Measurements from ENCODE around the gene PAQR5. TPM values are rescaled to one million over a fixed set of nuclear protein-coding genes. Genes with fewer than 3 reads are reported as not detected.
A peak's percentile ranks its signal among the peaks of the same experiment; 100 is the strongest.
"Not testable (repeated sequence)": the region's sequence is repeated elsewhere in the genome, so short reads cannot be mapped to it uniquely, and the experiment has no call there.

Gene PAQR5
- total RNA-seq, 1 experiment from 2014 or later: 8.6 TPM

DNA sequence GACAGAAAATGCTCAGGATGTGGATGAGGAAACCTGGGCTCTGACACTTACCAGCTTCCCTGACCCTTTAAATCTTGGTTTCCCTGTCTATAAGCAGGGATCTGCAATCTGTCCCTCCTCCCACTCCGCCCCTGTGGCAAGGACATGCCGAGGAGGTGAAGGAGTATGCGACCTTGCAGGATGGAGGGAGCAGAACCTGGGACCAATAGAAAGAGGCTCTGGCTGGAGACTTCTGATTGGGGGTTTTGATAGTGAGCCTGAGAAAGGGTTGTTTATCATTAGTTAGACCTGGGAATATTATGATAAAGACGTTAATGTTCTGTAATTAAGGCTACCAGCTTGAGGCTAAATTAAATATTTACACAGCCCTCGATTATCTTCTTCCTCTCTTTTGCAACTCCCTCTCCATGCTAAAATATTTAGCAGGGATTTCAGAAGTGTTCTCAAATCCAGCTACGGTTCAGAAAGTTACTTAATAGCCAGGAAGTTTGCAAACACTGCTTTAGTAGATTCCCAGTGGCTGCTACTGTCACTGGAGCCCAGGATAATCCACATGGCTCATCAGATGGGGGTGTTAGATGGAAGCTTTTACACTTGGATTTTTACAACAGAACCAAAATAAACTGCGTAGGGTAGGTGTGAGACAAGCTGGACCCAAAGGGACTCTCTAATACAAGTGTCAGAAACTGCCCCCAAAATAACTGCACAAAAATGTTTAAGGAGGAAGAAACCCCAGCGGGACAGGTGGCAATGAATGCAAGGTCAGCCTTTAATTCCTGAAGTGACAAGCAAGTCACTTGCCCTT is 9.2 kb upstream of the PAQR5 start:
- no peak for DNase-seq
- Histone ChIP-seq H3K9me3 (no peaks in the 10 kb centered on the region), H3K36me3 (no peaks in the 10 kb centered on the region), H3K27me3 (no peaks in the 10 kb centered on the region), H3K4me3 (no peak overlapping the region)

DNA sequence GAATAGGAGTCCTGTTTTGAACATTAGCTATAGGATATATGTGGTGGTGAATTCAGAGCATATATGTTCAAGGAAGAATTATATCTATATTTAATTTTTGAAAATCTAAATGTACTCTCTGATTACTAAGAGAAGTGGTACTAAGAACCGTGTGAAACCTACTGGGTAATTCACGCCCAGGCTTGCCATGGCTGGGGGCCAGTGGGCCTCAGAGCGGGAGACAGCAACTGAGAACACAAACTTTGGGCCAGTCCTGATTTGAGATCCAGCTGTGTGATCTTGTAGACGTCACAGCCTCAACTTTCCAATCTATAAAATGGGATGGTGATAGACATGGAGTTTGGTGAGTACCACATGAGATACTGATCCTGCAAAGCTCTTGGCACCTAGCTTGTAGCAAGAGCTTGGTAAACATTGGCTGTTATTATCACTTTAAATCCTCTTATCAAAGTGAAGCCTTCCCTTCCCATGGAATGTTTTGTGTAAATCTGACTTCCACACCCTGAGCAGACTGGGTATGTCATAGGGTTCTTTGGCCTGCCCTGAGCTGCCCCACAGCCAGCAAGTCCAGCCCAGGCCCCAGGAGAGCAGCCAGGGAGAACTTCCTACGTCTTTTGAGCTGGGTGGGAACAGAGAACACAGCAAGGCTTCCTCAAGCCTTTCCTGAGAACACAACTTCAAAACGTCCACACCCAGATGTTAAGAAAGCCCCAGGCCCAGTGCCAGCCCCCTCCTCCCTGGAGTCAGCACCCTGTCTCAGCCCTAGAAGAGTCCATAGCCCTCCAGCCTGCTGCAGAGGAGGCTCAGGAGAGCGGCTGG is 8.2 kb upstream of the PAQR5 start:
- H3K36me3 ChIP-seq: no peaks in the 10 kb centered on the region
- no peaks in the 10 kb centered on the region for H3K27me3 ChIP-seq
- H3K4me3 ChIP-seq: no peak overlapping the region
- no peaks in the 10 kb centered on the region for H3K9me3 ChIP-seq
- no peak for DNase-seq

DNA sequence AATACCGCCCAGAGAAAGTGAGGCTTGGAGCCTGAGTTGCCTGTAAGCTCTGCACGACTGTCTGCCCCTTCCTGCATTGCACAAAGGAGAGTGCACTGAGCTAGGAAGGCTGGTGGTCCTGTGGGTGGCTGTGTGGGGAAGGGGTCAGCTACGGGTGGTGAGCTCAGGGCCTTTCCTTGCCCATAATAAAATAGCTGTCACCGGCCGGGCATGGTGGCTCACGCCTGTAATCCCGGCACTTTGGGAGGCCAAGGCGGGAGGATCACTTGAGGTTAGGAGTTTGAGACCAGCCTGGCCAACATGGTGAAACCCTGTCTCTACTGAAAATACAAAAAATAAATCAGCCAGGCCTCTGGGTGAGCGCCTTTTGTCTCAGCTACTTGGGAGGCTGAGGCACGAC is 7.1 kb upstream of the PAQR5 start:
- not testable (repeated sequence) for DNase-seq, H3K36me3 ChIP-seq, H3K9me3 ChIP-seq, H3K4me3 ChIP-seq, H3K27me3 ChIP-seq

DNA sequence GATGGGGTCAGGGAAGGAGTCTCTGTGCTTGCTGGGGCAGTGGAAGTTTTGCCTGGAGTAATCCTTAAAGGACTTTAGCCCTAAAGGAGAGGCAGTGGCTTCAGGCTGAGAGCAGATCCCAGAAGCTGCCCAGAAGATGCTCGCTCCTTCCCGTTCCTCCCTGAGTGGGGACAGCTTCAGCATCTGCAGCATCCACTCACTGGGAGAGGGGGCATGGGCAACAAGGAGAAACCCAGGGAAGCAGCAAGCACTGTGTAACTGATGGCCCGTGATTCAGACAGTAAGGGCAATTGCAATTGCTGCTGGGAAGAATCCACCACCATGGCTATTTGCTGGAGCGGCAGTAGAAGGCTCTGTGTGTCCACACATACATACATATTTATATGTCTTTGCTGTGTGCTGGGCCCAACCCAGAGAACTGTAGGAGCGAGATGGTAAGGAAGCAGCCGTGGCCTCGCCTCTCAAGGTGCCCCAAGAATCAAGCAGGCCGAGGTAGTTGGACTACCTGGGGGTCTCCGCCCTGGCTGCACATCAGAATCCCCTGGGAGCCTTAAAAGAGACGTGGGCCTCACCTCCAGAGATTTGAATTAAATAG is 5.8 kb upstream of the PAQR5 start:
- DNase-seq: no peak
- no peaks in the 10 kb centered on the region for H3K9me3 ChIP-seq
- no peak overlapping the region for H3K4me3 ChIP-seq
- no peaks in the 10 kb centered on the region for H3K36me3 ChIP-seq
- no peaks in the 10 kb centered on the region for H3K27me3 ChIP-seq

DNA sequence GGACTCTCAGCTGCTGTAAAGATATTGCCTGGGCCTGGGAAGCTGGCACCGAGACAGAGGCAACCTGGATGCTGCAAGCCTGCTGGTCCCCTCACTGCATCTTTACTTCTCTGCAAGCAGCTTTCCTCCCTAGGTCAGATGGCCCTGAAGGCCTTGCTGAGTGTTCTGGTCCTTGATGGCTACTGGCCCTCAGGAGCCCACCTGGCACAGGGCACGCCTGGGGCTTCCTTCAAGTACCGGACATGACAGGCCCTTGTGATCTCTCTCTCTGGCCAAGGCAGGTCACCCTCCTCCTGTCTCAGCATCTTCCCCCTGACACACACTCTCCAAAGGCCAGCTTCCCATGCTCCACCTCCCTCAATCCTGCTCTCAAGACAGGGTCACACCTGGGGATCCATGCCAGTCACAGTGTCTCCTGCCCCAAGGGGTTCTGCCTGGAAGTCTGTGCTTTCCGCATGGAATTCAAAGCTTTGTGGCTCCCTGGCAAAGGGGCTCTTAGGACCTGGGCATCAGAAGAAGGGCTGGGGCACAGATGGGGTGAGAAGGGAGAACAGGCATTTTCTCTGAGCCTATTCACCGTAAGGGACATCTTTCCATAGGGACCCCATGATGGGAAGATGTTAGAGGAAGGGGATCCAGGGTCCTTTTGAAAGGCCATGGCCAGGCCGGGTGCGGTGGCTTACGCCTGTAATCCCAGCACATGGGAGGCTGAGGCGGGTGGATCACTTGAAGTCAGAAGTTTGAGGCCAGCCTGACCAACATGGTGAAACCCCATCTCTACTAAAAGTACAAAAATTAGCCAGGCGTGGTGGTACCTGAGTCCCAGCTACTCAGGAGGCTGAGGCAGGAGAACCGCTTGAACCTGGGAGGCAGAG is 4.7 kb upstream of the PAQR5 start:
- no peaks in the 10 kb centered on the region for H3K9me3 ChIP-seq
- H3K27me3 ChIP-seq: no peaks in the 10 kb centered on the region
- no peak for DNase-seq
- H3K4me3 ChIP-seq: no peak overlapping the region
- no peaks in the 10 kb centered on the region for H3K36me3 ChIP-seq

DNA sequence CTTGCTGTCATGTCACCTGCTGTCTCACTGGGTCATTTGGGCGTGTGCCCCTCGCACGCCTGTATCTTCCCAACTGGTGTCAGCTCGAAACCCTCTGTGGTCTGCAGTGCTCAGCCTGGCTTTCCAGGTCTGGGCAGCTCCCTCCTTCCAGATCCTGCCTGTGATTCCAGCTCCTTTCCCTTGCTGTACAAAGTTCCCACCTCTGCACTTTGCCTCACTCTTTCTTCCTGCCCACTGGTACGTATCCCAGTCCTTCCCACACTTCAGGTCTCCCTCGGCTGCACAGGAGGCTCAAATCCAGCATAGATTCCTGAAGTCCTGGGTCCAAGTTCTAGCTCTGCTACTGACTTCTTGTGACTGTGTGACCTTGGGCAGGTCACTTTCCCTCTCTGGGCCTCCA is 2.1 kb upstream of the PAQR5 start:
- Histone ChIP-seq H3K9me3 (no peaks in the 10 kb centered on the region), H3K27me3 (no peaks in the 10 kb centered on the region), H3K36me3 (0 out of 2 replicates have a peak, but pooled peaks cover 2% of the 10 kb centered on the region), H3K4me3 (no peak overlapping the region)
- DNase-seq: no peak

DNA sequence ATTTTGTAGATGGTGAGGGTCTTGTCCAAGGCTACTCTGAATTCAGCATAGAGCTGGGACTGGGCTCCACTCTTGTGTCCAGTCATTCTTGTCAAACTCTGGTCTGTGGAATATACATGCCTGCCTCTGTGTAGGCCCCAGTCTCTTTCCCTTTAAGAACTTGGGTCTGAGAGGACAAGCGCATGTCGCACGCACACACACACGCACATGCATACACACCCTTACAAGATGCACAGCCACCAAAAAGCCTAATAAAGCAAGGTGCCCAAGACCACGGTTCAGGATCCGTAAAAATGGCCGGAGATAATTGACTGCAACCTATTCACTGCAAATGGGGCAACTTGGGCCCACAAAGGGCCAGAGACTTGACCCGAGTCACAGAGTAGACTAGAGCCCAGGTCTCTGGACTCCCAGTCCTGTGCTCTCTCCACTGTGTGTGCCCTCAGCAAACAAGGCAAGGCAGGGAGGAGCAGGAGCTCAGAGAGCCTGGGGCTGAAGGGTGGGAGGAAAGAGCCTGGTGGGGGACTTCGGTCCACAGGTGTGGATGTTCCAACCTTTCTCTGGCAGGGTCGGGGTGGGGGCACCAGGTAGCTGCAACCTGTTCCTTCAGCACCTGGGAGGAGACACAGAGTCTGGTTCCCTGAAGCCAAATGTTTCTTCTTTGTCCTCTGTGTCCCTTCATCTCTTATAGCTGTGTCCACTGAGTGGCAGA is 914 bp upstream of the PAQR5 start:
- no peak overlapping the region for H3K4me3 ChIP-seq
- H3K27me3 ChIP-seq: no peaks in the 10 kb centered on the region
- no peak for DNase-seq
- no peaks in the 10 kb centered on the region for H3K9me3 ChIP-seq
- H3K36me3 ChIP-seq: 0 out of 2 replicates have a peak, but pooled peaks cover 2% of the 10 kb centered on the region

DNA sequence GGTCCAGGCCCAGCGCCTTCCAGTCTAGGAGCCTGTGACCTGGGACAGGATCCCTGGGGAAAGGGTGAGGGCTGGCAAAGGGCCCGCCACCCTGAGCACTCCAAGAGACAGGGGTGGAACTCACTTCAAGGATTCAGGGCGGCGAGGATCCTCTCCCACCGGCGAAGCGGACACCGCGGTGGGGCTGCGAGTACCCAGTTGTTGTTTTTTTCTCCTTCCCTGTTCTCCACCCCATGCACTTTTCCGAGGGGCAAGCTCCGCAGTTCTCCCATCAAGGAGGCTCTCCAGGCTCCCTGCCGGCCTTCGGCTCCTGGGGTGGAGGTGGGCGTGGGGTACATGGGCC is 387 bp upstream of the PAQR5 start:
- H3K36me3 ChIP-seq: 0 out of 2 replicates have a peak, but pooled peaks cover 2% of the 10 kb centered on the region
- no peaks in the 10 kb centered on the region for H3K9me3 ChIP-seq
- no peaks in the 10 kb centered on the region for H3K27me3 ChIP-seq
- H3K4me3 ChIP-seq: peak overlapping the region; percentile 55
- DNase-seq: no peak

DNA sequence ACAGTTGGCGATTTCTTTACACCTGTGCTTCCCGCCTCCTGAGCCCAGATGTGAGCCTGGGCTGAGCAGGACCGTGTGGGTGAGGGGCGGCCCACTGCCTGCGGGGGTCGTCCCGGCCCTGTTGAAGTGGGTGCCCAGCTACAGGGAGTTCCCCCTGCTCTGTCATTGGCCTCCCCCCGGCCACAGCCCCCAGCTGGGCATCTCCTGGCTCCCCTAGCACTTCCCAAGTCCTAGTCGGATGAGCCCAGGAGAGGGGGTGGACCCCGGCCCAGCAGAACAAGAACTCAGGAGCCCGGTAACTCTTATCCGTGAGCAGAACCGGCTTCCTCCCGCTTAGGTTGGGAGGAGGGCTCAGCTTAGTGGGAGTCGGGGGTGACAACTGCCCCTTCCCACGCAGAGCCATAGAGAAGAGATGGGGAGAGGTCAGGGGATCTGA is 757 bp downstream of the PAQR5 start:
- Histone ChIP-seq H3K36me3 (peaks cover 2% of the 10 kb centered on the region; the same call in 1 of the 2 replicates), H3K9me3 (no peaks in the 10 kb centered on the region), H3K27me3 (no peaks in the 10 kb centered on the region), H3K4me3 (peak overlapping the region; percentile 55)
- DNase-seq: no peak

DNA sequence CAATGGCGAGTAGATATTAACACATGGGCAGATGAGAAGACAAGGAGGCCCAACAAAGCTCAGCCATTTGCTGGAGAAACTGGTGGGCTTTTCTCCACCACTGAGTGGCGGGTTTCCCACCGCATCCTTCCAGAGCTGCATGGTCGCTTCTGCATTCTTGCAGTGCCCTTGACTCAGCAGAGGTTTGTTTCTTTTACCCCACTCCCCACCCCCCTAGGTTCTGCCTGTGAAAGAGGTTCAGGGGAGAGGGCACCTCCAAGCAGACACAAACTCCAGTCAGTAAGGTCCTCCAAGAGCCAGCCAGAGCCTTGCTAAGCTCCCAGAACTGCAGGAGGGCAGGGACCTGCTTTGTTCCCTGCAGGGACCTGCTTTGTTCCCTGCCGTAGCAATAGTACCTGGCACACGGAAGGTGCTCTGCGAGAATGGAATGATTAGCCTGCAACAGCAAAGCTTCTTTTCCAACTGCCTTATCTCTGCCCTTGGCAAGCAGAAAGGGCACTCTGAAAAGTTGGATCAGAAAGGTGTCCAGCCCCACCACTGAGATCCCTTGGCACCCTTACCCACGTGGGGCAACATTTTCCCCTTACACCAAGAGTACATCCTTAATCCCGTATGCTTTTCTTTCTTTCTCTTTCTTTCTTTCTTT is 1.4 kb downstream of the PAQR5 start:
- H3K27me3 ChIP-seq: no peaks in the 10 kb centered on the region
- H3K9me3 ChIP-seq: no peaks in the 10 kb centered on the region
- peaks cover 7% of the 10 kb centered on the region for H3K36me3 ChIP-seq
- no peak for DNase-seq
- H3K4me3 ChIP-seq: peak overlapping the region; percentile 55; the same call in 1 of the 2 replicates

DNA sequence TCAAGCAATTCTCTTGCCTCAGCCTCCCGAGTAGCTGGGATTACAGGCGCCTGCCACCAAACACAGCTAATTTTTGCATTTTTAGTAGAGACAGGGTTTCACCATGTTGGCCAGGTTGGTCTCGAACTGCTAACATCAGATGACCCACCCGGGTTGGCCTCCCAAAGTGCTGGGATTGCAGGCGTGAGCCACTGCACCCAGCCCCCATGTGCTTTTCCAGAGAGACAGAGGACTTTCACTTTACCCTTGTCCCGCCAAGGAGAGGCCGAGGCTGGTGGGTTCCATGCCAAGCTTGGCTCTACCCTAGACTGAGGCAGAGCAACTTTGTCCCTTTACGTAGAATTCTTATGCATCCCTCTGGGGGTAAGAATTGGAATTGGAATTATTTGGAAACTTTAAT is 2.4 kb downstream of the PAQR5 start:
- H3K27me3 ChIP-seq, DNase-seq, H3K4me3 ChIP-seq, H3K9me3 ChIP-seq: not testable (repeated sequence)
- H3K36me3 ChIP-seq: peaks cover 12% of the 10 kb centered on the region

DNA sequence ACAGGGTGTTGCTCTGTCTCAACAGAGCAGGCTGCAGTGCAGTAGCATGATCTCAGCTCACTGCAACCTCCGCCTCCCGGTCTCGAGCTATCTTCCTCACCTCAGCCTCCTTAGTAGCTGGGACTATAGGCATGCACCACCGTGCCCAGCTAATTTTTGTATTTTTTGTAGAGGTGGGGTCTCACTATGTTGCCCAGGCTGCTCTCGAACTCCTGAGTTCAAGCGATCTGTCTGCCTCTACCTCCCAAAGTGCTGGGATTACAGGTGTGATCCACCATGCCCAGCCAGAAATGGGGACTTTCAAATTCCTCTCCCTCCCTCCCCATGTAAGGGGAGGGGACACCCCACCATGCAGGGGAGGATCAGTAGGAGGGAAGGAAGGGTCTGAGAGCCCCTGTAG is 3.4 kb downstream of the PAQR5 start:
- DNase-seq, H3K4me3 ChIP-seq, H3K27me3 ChIP-seq, H3K9me3 ChIP-seq: not testable (repeated sequence)
- H3K36me3 ChIP-seq: peaks cover 19% of the 10 kb centered on the region

DNA sequence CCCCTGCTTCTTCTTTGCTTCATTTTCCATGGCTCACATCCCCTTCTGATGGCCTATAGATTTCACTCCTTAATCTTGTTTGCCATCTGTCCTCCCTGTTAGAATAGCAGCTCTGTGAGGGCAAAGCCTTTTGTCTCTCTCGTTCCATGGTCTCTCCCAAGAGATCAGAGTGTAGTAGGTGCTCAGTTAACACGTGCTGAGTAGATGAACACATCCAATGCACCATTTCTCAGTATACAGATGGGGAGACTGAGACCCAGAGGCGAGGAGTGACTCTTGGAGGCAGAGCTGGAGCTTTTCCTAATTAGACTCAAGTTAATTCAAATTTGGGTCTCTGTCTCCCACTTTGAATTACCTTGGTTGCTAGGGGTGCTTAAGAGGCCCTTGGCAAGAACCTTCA is 4.2 kb downstream of the PAQR5 start:
- Histone ChIP-seq H3K9me3 (no peaks in the 10 kb centered on the region), H3K4me3 (no peak overlapping the region), H3K27me3 (no peaks in the 10 kb centered on the region), H3K36me3 (peaks cover 20% of the 10 kb centered on the region)
- DNase-seq: no peak

DNA sequence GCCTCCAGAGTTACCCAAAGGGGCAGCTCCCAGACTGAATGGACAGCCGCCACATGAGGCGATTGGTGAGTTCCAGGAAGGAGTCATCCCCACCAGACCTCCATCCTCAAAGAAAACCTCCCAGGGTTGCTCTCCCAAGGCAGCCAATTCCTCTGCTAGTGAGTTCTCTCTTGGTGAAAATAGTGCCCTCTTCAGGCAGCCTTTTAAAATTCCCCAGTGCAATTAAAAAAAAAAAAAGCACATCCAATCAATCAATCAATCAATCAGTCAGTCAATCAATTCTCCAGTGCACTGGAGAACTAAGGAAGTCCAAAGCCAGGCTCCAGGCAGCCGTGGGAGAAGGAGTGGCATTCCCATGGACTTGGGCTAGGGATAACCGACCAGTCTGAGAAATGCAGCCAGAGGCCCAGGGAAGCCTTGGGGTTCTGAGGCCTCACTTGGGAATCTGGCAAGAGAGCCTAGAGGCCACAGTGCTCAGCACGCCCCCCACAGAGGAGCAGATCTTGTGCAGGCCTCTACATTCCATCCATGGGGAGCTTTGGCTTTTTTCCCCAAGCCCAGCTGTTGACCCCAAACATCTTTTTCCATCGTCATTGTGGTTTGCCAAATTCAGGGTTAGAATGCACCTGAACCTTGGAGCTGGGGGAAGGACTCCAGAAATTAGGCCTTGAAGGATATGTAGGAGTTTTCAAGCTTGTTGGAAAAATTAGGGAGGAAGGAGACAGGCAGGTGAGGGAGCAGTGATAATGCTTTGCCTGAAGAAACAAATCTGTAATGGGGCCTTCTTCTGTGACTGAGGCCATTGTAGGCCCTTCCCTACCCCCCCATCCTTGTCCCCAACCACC is 4.8 kb downstream of the PAQR5 start:
- Histone ChIP-seq H3K4me3 (no peak overlapping the region), H3K27me3 (no peaks in the 10 kb centered on the region), H3K9me3 (no peaks in the 10 kb centered on the region), H3K36me3 (peaks cover 21% of the 10 kb centered on the region)
- DNase-seq: peak; percentile 52

DNA sequence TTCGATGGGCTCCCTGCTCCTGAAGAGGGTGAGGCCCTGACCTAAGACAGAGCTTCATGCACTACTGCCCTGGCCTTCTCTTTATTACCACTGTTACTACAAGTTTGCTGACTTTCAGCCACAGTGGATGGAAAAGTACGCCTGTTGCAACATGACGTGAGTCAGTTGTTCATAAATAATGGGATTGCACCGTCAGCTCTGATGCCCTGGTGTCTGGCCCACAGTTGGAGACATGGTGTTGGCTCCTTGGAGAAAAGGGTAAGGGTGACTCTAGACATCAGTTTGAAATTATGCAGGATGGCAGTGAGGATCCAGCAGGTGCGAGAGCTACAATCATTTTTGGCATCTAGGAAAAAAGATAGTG is 5.5 kb downstream of the PAQR5 start:
- Histone ChIP-seq H3K27me3 (no peaks in the 10 kb centered on the region), H3K36me3 (peaks cover 21% of the 10 kb centered on the region), H3K4me3 (no peak overlapping the region), H3K9me3 (no peaks in the 10 kb centered on the region)
- DNase-seq: peak; percentile 83

Data from MG63 (cell line).